GM19455 (cell line): ENCODE results near the gene MLLT10.
"Not testable (repeated sequence)": the region's sequence is repeated elsewhere in the genome, so short reads cannot be mapped to it uniquely, and the experiment has no call there.

Experiments used
- ATAC-seq: cut with Tn5 transposase; IDR thresholded peaks from one replicate; pipeline ENCODE4 v1.9.1; 2021; ENCODE audit not compliant: unreplicated experiment

MLLT10 gene

DNA sequence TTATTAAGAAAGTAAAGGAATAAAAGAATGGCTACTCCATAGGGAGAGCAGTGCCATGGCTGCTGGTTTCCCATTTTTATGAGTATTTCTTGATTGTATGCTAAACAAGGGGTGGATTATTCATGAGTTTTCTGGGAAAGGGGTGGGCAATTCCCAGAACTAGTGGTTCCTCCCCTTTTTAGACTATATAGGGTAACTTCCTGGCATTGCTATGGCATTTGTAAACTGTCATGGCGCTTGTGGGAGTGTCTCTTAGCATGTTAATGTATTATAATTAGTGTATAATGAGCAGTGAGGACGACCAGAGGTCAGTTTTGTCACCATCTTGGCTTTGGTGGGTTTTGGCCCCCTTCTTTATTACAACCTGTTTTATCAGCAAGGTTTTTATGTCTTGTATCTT lies 40.5 kb downstream of the MLLT10 start:
- ATAC-seq = not testable (repeated sequence)

DNA sequence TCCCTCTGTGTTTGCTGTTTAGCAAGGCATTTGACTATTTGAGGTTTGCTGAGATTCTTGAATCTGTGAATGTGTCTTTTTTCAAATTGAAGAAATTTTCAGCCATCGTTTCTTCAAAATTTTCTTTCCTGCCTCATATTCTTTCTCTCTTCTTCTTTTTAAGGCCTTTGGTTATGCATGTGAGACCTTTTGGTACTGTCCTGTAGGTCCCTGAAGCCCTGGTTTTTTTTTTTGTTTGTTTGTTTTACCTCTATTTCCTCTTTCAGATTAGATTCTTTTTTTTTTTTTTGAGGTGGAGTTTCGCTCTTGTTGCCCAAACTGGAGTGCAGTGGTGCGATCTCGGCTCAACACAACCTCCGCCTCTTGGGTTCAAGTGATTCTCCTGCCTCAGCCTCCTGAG lies 45.3 kb downstream of the MLLT10 start:
- no peak for ATAC-seq

- peak; percentile 71 for ATAC-seq
These were observed 47.4 kb downstream of the MLLT10 start for GRCh38 chr10:21581421-21581834.

GRCh38 chr10:21584834-21585530 lies 51.0 kb downstream of the MLLT10 start:
- ATAC-seq = no peak

DNA sequence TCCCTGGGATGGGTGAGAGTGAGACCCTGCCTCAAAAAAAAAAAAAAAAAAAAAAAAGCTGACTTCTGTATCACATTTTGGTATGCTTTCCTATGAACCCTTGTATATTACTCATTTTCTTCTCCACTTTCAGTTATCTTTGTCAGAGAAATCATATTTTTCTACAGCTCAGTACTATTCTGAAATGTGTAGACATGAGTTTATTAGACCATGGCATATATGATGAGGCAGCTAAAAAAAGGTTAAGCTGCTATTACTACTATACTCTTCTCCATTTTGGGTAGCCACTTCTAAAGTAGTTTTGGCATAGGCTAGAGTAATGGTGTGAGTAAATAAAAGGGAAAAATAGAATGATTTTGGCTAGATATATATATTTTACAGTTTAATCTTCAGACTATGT lies 53.4 kb downstream of the MLLT10 start:
- no peak for ATAC-seq

DNA sequence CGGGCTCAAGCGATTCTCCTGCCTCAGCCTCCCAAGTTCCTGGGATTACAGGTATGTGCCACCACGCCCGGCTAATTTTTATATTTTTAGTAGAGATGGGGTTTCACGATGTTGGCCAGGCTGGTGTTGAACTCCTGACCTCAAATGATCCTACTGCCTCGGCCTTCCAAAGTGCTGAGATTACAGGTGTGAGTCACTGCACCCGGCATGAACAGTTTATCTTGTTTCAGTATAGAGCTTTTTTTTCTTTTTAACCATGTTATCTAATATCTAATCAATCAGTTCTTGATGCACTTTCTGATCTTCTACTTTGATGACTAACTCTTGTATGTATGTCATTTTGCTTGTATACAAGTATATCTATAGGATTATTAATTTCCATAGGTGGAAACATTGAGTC lies 54.1 kb downstream of the MLLT10 start:
- not testable (repeated sequence) for ATAC-seq

DNA sequence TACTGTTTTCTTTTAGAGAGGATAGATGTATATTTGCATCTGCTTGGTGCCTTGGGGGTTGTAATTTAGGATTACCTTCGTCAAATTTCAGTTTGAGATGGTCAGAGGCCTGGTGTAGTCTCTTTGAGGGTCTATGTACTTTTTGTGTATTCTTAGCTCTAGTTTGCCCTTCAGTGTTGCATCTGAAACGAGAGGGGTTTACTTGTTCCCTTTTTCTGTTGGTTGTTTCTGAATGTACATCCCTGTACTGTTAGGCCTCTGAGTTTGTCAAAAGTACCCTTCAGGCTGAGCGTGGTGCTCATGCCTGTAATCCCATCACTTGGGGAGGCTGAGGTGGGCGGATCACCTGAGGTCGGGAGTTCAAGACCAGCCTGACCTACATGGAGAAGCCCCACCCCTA lies 60.0 kb downstream of the MLLT10 start:
- ATAC-seq = no peak

- no peak for ATAC-seq
These were observed 65.5 kb downstream of the MLLT10 start for GRCh38 chr10:21599582-21599981.

DNA sequence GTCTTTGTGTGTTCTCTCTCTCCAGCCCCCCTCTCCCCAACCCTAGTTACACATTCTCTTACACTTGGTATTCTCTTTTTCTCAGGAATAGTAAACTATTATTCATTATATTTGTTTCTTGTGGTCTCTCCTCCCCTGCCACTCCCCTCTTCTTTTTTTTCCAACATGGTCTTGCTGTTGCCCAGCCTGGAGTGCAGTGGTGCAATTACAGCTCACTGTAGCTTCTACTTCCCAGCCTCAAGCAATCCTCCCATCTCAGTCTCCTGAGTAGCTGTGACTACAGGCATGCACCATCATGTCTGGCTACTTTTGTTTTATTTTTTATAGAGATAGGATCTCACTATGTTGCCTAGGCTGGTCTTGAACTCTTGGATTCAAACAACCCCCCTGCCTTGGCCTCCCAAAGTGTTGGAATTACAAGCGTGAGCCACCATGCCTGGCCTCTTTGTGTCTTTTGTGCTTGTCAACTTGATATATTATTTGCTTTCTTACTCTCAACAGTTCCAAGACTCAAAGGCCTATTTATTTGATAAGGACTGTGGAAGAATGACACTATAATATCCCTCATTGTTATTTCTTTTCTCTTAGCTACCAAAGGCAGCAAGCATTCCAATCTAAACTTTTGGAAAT lies 66.9 kb downstream of the MLLT10 start:
- no peak for ATAC-seq

DNA sequence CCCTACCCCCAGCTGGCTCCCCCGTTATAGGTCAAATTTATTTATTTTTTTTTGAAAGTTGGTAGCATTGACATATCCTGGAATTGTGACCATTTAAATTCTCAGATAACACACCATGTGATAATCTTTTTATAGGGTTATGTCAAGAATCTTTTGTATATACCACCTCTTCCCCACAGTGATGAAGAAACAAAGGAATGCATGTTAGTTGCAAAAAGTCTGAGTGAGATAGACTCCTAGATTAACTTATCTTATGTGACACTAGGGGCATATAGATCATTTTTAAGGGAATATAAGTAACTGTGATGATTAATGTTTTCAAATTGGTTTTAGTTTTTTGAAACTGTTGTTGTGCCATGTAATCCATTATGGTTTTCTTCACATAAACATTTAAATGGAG lies 68.3 kb downstream of the MLLT10 start:
- ATAC-seq = no peak

DNA sequence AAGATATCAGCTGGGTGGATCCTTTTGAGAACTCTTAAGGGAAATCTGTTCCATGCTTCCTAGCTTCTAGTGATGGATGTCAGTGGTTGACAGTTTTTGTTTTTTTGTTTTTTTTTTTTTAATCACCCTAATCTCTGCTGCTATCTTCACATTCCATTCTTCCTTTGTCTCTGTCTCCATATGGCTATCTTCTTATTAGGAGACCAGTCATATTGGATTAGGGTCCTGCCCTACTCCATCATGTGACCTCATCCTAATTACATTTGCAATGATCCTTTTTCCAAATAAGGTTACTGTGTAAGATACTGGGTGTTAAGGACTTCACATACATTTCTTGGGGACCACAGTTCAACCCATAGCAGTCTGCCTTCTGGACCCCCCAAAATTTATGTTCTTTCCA lies 69.7 kb downstream of the MLLT10 start:
- ATAC-seq = no peak

GRCh38 chr10:21604651-21605050 lies 70.6 kb downstream of the MLLT10 start:
- no peak for ATAC-seq

DNA sequence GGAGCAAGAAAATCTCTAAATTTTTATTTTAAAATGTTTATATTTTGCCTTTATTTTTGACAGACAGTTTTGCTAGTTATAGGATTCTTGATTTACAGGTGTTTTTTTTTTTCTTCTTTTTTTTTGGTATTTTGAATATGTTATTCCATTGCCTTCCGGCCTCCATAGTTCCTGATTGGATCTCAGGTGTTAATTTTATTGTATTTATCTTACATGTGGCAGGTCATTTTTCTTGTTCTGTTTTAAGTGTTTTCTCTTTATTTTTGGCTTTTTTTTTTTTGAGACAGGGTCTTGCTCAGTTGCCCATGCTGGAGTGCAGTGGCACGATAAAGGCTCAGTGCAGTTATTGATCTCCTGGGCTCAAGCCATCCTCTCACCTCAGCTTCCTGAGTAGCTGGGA lies 73.9 kb downstream of the MLLT10 start:
- no peak for ATAC-seq

- no peak for ATAC-seq
These were observed 80.0 kb downstream of the MLLT10 start for GRCh38 chr10:21614000-21614399.

GRCh38 chr10:21617267-21617666 lies 83.2 kb downstream of the MLLT10 start:
- no peak for ATAC-seq

GRCh38 chr10:21623291-21623690 lies 89.3 kb downstream of the MLLT10 start:
- no peak for ATAC-seq

GRCh38 chr10:21624421-21624820 lies 90.4 kb downstream of the MLLT10 start:
- ATAC-seq = not testable (repeated sequence)

- no peak for ATAC-seq
These were observed 90.9 kb downstream of the MLLT10 start for GRCh38 chr10:21624951-21625350.

DNA sequence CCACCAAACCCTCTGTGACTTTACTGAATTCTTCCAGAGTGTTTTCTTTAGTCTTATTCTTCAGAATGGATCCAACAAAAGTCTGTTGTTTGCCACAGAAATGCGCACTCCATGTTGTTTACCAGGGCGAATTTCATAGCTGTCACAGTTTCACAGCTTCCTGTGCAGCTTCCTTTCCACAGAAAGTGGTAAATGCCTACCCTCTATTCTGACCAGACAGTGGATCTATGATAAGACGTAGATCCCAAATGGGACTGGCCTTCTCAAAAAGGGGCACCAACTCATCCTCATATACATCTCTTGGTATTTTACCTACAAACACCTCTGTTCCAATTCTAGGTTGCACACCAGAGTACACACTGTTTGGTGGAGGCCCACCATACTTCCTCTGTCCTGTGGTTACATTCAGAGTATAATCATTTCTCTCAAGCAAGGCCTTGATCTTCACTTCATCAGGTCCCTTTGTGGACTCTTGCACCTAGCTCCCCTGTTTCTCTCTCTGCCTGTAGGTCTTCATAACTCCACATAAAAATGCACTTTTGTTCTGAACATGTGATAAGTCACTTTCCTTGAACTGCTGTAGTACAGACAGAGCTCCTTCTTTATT lies 91.7 kb downstream of the MLLT10 start:
- no peak for ATAC-seq

DNA sequence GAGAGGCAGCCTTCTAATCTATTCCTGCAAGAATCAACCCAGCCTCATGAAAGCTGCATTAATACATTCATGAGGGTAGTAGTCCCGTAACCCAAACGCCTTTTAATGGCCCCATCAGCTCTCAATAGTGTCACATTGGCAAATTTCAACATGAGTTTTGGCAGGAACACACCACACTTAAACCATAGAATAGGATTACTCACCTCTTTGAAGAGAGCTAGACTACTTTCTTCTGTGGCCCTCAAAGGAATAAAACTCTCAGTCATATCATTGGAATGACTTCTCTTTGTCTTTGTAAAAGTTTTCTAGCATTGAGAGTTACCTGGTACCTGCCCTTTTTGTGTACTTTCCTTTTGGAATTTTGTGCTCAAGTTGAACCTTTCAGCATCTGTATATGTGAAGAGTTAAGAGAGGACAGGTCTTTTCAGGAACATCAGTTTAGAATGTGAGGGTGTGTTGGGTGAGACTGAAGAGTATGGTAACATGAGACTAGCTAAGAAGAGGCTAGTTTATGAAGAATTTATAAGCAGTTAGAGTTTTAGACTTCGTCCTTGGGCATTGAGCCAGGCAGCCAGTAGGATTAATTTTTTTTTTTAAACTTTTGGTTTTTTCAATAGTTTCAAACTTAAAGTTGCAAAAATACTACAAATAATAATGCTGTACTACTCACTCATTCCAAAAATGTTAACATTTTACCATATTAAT lies 92.6 kb downstream of the MLLT10 start:
- ATAC-seq = no peak

DNA sequence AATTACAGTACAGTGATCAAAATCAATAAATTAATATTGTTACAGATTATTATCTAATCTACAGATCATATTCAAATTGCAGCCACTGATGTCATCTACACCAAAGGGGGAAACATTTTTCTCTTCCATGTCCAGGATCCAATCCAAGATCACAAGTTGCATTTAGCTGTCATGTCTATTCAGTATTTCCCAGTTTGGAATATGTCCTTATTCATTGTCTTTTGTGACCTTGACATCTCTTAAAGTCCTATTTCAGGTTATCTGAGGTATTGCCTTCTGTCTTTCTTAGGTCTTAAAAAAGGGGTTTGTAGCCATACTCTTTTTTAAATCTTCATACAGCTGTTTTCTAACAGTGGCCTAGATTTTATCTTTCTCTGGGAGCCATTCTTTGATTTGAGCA lies 93.3 kb downstream of the MLLT10 start:
- ATAC-seq = no peak

DNA sequence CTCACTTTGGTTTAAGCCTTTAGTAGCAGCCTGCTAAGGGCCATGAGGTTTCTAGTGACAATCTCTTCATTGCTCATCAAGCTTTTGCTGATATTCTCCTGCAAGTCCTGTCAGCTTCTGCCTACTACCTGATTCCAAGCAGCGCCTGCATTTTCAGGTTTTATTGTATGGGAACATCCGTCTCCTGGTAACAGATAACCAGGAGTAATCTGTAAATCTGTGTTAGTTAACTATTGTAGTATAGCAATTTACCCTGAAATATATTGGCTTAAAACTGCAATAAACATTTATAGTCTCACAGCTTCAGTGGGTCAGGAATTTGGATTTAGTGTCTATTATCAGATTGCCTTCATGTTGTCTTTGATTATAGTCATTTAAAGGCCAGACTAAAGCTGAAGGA lies 94.0 kb downstream of the MLLT10 start:
- ATAC-seq = no peak
